GM12872 (cell line): ENCODE results near the gene ELF4.
A peak's percentile ranks its signal among the peaks of the same experiment; 100 is the strongest.

Experiments
- TF ChIP-seq, protein P1 (sequence below): IDR thresholded peaks from 3 replicates; pipeline ENCODE4 v1.5.1; 2011; ENCODE audit warnings: low read depth, mild to moderate bottlenecking, low read length, moderate library complexity; ENCODE audit not compliant: insufficient read depth

The ELF4 gene

DNA sequence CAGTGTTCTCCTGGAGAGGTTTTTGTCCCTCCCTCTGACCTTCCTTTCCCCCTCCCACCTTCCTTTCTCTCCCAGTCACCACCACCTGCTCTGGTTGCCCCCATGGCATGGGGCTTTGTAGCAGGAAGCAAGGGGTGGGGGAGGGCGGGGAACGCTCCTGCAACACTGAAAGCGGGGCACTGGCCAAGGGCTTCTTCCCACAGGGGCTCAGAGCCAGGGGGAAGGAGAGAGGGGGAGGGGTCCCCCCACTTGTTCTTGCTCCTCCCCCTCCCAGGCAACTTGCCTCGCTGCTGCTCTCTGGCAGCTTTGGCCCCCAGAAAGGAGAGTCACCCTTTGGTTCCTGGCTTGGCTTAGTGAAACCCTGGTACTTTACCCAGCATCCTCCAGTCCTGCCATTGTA lies 79.5 kb downstream of the ELF4 start:
- TF ChIP-seq, protein P1, sequence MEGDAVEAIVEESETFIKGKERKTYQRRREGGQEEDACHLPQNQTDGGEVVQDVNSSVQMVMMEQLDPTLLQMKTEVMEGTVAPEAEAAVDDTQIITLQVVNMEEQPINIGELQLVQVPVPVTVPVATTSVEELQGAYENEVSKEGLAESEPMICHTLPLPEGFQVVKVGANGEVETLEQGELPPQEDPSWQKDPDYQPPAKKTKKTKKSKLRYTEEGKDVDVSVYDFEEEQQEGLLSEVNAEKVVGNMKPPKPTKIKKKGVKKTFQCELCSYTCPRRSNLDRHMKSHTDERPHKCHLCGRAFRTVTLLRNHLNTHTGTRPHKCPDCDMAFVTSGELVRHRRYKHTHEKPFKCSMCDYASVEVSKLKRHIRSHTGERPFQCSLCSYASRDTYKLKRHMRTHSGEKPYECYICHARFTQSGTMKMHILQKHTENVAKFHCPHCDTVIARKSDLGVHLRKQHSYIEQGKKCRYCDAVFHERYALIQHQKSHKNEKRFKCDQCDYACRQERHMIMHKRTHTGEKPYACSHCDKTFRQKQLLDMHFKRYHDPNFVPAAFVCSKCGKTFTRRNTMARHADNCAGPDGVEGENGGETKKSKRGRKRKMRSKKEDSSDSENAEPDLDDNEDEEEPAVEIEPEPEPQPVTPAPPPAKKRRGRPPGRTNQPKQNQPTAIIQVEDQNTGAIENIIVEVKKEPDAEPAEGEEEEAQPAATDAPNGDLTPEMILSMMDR = no peak

DNA sequence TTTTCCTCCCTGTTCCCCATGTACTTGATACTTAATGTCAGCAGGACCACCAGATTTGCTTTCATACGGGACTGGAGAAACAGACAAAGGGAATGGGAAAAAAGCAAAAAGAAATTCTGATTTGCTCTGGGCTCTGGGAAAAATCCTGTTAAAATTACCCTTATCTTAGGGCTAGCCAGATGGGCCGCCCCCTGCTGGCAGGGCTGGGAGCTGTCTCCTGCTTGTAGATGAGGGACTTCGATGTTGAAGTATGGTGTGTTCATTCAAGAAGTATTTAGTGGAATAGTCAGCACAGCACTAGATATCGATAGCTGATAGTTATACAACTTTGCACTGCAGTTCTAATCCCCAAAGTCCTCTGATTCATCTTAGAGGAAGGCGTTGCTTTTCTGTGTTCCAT lies 82.1 kb downstream of the ELF4 start:
- TF ChIP-seq, protein P1 = peak; percentile 72

DNA sequence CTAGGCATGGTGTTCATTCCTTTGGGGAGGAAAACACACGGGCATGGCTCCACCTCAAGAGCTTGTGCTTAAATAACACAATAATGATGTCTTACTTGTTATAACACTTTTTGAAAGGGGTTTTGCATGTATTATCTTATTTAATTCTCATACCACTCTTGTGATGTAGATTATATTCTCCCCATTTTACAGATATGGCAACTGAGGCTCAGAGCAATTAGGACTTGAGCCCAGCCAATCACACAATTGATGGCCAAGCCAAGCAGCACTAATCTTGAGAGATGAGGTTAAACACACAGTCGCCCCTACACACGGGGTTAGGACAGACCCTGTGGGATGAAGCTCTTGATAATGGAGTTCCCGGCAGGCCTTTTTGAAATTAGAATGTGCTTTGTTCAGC lies 82.7 kb downstream of the ELF4 start:
- TF ChIP-seq, protein P1 = no peak

DNA sequence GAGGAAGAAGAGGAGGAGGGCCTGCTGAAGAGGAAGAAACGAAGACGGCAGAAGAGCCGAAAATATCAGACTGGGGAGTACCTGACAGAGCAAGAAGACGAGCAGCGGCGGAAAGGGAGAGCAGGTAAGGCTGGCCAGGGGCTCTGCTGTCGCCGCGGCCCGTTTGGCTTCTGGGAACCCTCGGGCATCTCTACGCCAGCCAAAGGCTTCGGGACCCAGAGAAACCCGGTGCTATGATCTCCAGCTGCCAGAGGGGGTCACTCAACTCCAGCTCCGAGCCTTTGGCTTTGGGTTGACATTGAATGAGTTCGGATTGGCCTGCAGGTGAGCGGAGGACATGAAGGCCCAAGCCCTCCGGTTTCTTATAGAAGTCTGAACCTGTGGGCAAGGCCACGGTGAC lies 85.0 kb downstream of the ELF4 start:
- TF ChIP-seq, protein P1 = no peak

DNA sequence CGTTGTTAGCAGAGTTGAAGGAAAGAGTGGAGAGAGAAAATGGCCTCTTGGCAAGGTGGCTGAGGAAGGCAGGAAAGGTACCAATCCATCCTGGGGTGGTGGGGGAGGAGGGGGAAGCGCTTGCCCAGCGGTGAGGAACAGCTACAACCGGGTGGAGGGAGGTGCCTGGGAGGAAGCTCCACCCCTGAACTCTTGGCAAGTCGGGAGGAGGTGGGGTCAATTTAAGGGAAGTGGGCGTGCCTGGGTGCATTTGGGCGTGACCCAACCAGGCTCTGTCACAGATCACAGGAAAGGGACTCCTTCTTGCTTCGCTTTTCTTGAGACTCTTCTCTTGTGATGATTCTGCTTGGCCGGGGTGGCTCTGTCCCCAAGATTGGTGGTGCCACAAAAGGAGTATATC lies 86.2 kb downstream of the ELF4 start:
- TF ChIP-seq, protein P1 = no peak

DNA sequence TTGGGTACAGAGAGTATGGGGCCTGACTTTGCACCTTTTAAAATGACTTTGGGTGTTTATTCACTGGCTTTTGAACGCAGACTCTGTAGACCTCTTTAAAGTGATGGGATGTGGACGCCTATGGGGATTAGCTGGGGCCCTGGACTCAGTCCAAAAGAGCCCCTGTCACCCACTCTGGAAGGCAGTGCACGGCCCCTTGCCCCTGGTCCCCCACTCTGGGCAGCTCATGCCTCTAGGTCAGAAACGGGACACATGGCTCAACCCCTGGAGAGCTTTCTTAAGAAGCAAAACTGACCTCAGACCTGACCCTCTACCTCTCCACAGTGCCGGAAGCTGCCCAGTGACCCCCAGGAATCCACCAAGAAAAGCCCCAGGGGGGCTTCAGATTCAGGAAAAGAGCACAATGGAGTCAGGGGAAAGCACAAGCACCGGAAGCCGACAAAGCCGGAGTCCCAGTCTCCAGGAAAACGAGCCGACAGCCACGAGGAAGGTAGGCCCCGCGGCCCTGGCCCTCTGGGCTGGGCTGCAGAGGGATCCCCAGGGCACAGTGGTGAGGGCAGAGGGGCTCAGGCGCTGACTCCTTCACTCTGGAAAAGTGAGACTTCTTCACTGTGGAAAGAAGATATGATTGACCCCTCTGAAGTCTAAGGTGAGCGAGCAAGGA lies 89.5 kb downstream of the ELF4 start:
- TF ChIP-seq, protein P1 = no peak

DNA sequence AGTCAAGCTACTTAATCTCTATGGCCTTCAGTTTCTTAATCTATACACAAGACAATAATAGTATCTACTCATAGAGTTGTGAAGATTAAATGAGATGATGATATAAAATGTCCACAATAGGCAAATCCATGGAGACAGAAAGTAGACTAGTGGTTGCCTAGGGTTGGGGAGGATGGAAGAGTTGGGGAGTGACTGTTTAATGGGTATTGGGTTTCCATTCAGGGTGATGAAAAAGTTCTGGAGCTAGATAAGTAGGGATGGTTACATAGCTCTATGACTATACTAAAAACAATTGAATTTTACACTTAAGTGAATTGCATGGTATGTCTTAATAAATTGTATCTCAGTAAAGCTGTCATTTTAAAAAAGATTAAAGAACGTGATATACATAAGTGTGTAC lies 92.2 kb downstream of the ELF4 start:
- TF ChIP-seq, protein P1 = no peak
